ENCODE results near the gene DNAL1.

DNAL1 gene

GRCh38 chr14:73726025-73726961, 81.5 kb downstream of the DNAL1 start:
- DNase-seq: no peak

- DNase-seq: no peak
Measured at GRCh38 chr14:73727166-73727565, 82.4 kb downstream of the DNAL1 start.

DNA sequence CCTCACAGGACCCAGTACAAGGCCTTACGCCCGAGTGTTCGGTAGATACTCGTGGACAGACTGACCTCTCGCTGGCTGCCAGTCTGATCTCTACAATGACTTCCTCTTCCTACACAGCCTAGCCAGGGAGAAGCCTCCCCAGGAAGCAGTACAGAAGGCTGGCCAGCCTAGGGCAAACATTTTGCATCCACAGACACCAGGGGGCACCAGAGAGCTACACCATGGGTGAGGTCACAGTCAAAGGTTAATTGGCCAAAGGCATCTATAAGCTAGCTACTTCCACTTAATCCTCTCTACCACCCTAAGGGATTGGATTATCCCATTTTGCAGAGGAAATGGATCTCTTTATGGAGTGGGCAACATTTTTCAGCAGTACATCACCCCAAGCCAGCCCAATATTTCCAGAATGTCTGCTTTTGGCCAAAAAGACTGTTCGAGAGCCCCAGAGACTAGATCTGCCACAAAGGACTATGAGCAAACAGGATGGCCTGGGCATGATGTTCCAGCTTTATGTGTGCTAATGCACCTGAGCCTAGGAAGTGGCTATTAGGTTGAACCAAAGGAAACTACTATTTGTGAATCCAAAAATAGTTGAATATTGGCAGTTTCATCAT, 84.0 kb downstream of the DNAL1 start:
- DNase-seq: peak; percentile 88

GRCh38 chr14:73729556-73730265, 84.9 kb downstream of the DNAL1 start:
- DNase-seq: no peak

GRCh38 chr14:73731111-73731510, 86.3 kb downstream of the DNAL1 start:
- DNase-seq: no peak

DNA sequence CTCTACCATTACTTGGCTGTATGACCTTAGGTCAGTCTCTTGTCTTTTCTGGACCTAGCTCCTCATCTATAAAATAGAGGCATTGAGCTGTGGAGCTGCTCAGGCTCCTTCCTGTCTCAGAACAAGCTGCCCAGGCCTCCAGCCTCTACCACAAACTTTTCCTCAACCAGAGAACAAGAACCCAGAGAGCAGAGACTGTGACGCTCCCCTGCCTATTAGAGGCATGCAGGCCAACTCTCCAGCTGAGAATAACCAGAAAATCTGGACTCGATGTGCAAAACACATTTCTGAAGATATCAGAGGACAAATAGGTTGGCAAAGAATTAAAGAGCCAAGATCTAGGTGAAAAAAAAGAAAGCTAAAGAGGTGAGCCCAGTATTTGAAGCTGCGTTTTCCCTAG, 87.2 kb downstream of the DNAL1 start:
- no peak for DNase-seq

- DNase-seq: no peak
Measured at GRCh38 chr14:73736842-73737241, 92.1 kb downstream of the DNAL1 start.

DNA sequence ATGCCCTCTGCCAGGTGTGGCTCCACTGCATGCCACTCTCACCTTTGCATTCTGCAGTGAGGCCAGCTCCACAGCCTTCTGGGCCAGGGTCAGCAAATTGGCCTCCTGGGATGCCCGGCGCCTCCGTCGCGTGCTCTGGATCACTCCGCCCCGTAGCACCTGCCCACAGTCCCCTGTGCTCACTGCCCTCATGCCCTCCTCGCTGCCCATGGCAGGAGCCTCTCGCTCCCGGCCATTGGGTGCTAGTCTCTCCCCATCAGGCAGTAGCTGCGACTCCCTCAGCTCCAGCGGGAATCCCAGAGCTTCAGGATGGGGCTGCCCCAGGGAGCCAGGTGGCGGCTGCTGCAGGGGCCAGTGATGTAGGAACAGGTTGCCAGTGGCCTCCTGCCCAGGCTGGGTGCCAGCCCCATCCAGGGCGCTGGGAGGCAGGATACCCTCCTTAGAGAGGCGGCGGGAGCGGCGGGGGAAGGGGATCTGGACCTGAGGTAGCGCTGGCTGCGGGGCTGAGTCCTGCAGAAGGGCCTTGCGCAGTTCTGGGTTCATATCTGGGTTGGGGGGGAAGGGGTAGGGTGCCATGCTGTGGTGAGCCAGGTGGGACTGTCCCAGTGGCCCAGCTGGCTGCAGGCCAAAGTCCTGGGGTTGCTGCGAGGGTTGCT, 93.9 kb downstream of the DNAL1 start:
- DNase-seq: no peak

- no peak for DNase-seq
Measured at GRCh38 chr14:73739174-73739898, 94.5 kb downstream of the DNAL1 start.

GRCh38 chr14:73739899-73740617, 95.3 kb downstream of the DNAL1 start:
- no peak for DNase-seq

GRCh38 chr14:73740618-73741326, 96.0 kb downstream of the DNAL1 start:
- DNase-seq: no peak

DNA sequence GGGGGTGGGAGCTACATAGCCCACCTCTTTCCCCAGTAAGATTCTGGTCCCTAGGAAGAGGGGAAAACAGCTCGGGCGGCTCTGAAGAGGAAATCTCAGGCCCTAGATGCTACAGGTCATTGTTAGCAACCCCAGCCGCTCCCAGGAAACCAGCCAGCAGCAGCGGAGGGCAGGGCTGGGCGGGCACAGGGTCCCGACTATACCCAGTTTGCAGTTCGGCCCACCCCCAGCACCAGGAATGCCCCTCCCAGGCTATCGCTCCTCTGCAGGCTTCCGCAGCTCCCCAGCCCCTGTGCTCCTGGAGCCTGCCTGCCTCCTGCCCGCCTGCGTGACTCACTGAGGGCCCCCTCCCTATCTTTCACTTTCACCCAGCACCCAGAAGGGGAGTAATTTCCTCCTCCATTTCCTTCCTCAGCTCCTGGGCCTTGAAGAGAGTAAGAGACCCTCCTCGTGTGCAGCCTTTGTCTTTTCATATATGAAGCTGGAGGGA, 96.6 kb downstream of the DNAL1 start:
- peak; percentile 75 for DNase-seq

- peak; percentile 24 for DNase-seq
Measured at GRCh38 chr14:73741876-73742519, 97.2 kb downstream of the DNAL1 start.

GRCh38 chr14:73742520-73743238, 97.9 kb downstream of the DNAL1 start:
- no peak for DNase-seq

DNA sequence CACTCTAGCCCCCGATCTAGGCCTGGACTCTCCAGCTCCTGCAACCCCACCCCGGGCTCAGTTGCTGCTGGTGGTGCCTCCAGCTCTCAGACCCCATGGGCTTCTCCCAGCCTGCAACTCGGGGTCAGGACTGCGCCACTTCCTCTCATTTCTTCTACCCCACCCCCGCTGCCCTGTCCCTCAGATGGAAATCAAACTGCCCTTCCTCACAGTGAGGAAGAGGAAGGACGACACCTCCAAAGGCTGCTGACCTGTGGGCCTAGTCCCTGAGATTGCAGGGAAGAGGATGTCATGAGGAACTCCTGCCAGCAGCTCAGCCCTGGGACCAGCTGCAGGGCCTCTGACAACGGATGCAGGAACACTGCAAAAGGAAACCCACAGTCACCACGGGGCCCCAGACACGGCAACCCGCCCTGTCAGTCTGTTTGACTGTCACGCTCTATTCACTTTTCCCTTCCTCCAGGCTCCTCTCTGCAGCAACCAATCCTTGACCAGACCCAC, 98.7 kb downstream of the DNAL1 start:
- peak; percentile 66 for DNase-seq

DNA sequence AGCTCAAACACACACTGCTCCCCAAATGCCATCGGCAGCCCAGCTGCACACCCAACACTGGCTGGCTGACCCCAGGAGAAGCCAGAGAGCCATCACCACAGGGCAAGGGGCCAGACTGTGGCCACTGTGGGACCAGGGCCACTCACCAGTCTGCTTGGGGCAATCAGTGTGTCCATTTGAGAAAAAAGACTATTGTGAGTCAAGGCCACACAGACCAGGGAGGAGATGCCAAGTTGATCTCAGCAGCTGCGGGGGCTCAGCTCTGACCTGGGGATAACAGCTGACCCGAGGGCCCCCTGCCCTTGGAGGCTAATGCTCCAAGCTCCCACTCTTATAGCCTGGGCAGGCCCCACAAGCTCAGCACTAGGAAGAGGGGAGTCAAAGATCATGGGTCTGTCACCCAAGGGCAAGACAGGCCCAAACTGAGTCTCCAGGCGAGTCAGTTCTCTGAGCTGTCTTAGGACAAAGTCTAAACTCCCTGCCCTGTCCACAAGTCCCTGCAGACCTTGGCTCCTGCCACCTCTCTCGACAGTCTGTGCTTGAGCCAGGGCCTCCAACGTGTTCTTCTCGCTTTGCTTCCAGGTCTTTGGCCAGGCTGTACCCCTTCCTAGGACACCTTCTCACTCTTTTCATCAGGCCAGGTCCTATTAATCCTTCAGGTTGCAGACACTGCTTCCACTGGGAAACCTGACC, 99.5 kb downstream of the DNAL1 start:
- no peak for DNase-seq

DNA sequence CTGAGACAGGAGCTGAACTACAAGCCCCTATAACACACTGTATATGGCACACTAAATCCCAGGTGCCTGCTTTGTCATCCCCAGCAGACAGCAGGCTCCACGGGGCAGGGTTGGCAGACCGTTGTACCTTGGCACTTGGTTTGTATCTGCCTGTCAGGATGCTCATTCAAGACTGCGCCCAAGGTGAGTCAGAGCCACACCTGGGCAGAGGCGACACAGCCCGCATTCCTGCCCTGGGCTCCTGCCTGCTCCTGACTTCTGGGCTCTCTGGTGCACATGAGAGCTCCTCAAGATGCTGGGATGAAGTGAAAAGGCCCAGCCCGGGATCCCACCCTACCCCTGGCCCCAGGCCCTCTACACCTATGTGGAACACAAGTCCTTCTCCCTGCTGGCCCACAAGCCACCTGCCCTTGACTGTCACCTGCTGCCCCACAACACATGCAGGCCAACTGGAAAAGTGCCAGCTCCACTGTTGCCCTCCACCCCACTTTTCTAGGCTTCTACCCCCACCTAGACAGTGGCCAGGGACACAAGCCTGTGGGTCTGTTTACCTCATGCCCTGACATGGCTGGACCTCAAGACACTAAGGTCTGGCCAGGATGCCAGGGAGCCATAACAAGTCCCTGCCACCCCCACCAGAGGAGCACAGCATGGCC, 100.2 kb downstream of the DNAL1 start:
- no peak for DNase-seq

Measured in activated naive CD4-positive, alpha-beta T cell treated with Interleukin-2 at 50 U/mL for 16 hours (primary cell).